Ammon's horn (tissue), 1 donor: Measurements from ENCODE around the gene ADAMTS6.
A peak's percentile ranks its signal among the peaks of the same experiment; 100 is the strongest.
"Not testable (repeated sequence)": the region's sequence is repeated elsewhere in the genome, so short reads cannot be mapped to it uniquely, and the experiment has no call there.

Source experiments
- DNase-seq: peaks from one replicate; pipeline ENCODE4 v3.0.0-alpha.2; 2016; ENCODE audit warnings: low spot score

The ADAMTS6 gene, protein sequence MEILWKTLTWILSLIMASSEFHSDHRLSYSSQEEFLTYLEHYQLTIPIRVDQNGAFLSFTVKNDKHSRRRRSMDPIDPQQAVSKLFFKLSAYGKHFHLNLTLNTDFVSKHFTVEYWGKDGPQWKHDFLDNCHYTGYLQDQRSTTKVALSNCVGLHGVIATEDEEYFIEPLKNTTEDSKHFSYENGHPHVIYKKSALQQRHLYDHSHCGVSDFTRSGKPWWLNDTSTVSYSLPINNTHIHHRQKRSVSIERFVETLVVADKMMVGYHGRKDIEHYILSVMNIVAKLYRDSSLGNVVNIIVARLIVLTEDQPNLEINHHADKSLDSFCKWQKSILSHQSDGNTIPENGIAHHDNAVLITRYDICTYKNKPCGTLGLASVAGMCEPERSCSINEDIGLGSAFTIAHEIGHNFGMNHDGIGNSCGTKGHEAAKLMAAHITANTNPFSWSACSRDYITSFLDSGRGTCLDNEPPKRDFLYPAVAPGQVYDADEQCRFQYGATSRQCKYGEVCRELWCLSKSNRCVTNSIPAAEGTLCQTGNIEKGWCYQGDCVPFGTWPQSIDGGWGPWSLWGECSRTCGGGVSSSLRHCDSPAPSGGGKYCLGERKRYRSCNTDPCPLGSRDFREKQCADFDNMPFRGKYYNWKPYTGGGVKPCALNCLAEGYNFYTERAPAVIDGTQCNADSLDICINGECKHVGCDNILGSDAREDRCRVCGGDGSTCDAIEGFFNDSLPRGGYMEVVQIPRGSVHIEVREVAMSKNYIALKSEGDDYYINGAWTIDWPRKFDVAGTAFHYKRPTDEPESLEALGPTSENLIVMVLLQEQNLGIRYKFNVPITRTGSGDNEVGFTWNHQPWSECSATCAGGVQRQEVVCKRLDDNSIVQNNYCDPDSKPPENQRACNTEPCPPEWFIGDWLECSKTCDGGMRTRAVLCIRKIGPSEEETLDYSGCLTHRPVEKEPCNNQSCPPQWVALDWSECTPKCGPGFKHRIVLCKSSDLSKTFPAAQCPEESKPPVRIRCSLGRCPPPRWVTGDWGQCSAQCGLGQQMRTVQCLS (N-terminal part only)

DNA sequence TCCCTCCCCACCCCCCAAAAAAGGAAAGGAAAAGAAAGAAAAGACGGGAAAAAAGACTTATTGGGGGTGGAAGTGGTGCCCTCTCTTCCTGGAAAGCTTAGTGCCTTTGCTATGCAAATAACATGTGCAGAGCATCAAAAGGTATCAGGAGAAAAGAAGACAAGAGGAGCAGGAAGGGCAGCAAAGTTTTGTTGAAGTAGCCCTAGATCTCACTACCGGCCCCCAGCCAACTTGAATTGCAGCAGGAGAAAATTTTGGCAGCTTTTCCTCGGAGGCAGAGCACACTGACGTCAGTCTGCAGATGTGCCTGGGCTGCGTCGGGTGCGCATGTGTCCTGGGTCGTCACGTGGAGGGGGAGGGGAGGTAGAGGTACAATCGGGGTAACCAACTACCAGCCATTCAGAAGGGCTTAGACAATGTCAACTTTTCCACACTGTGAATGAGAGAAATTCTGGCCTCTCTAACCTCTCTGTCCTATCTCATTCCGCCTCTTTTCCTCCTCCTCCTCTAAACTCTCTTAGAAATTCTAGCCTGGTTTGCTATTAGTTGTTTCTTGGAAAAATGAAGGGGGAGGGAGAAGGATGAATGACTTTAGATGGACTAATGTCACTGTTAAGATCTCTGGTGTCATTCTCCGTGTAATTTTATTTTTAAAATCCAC is at the start of gene ADAMTS6:
Gene ADAMTS6 (minus strand): TSS at position 286 of the 661 bp plus-strand sequence. CDS start 8,247 bp downstream, outside the sequence.
- peak; percentile 92 for DNase-seq

DNA sequence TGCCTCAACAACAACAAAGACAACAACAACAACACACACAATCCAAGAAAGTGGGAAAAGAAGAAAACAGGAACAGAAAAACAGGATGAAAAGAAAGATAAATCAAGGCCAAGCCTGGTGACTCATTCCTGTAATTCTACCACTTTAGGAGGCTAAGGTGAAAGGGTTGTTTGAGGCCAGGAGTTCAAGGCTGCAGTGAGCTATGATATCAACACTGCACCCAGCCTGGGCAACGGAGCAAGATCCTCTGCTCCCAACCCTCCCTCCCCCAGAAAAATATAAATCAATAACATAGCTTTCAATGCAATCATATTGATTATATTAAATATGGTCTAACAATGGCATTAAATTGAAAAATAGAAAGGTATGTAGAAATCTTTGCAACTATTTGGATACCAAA is 49.2 kb upstream of the ADAMTS6 start:
- no peak for DNase-seq

DNA sequence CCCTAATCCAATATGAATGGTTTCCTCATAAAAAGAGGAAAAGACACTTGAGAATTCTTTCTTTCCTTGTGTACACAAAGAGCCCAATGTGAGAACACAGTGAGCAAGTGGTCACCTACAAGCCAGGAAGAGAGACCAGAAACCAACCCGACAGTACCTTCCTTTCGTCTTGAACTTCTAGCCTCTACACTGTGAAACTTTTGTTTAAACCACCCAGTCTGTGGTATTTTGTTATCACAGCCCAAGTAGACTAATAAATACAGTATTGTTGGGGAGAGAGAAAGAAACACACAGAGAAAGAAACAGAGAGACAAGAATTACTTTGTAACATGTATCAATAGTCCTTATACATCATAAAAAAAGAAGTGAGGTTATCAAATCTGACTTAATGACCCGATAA is 44.0 kb upstream of the ADAMTS6 start:
- no peak for DNase-seq

DNA sequence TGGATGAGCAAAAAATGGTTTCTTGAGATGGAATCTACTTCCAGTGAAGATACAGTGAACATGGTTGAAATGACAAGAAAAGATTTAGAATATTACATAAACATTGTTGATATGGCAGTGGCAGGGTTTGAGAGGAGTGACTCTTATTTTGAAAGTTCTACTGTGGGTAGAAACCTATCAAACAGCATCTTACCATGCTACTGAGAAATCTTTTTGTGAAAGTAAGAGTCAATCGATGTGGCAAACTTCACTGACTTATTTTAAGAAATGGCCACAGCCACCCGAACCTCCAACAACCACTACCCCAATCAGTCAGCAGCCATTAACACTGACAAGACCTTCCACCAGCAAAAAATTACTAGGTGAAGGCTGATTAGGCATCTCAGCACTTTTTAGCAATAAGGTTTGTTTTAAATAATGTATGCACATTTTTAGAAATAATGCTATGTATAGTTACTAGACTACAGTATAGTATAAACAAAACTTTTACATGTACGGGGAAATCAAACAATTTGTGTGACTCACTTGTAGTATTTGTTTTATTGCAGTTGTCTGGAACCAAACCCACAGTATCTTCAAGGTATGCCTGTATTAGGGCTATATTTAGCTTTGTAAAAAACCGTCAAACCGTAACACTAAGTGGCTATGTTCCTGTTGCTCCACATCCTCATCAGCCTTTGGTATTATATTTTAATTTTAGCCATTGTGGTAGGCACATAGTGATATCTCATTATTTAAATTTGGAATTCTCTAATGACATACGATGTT is 30.6 kb upstream of the ADAMTS6 start:
- no peak for DNase-seq

DNA sequence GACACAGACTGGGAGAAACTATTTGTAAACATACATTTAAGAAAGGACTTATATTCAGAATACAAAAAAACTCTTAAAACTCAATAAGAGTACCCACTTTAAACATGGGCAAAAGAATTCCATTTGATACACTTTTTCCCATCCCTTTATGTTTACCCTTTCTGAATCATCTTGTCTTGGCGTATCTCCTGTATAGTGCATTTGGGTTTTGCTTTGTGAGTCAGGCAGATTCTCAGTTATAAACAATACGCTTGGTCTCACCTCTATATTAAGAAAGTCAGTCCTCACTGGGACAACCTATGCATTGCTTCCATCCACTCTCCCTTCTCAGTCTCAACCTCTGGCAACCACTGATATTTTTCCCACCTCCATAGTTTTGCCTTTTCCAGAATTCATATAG is 27.3 kb upstream of the ADAMTS6 start:
- no peak for DNase-seq

DNA sequence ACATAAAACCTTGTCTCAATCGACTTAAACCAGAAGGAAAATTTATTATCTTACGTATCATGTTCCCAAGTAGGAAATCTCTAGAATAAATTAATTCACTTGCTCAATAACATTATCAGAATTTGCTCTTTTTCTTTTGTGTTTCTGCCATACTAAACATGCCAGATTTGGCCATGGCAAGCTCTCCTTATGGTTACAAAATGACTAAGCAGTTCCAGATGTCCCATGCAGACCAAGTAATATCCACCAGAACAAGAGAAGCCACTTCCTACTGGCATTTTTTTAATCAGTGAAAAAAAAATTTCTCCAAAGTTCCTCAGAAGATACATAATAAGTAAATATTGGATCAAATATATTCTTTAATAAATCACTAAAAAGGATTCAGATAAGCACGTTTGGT is 25.2 kb upstream of the ADAMTS6 start:
- DNase-seq: no peak

DNA sequence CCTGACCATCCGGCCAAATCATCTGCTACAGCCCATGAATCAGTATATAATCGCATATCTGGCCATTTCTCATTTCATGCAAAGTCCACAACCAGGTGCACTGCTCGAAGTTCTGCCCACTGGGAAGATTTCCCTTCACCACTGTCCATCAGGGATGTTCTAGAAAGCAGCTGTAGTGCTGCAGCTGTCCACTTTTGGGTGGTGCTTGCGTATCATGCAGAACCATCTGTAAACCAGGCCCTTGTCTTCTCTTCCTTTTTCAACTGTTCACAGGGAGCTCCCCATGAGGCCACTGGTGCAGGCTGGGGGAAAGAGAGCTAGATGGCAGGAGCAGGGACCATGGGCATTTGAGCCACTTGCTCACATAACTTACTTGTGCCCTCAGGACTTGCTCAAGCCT is 7.4 kb upstream of the ADAMTS6 start:
- no peak for DNase-seq

DNA sequence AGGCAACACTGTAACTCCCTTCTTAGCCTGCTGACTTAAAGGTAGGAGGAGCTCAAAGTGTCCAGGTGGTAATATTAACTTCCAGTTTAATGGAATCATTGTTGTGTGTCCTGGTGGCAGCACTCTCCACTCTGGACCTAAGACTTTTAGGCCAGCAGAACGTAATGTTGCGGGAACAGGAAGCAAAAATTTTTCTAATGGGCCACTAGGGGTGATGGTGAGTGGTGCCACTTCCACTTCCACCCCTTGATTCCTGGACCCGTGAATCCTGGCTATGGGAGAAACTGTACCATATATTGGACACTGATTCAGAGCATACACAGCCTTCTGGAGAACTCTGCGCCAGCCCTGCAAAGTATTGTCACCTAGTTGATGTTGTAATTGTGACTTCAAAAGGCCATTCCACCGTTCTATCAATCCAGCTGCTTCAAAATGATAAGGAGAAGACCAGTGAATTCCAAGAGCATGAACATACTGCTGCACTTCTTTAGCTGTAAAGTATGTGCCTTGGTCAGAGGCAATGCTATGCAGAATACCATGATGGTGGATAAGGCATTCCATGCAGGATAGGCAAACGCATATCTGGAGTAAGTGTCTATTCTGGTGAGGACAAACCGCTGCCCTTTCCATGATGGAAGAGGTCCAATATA is 6.4 kb upstream of the ADAMTS6 start:
- not testable (repeated sequence) for DNase-seq

DNA sequence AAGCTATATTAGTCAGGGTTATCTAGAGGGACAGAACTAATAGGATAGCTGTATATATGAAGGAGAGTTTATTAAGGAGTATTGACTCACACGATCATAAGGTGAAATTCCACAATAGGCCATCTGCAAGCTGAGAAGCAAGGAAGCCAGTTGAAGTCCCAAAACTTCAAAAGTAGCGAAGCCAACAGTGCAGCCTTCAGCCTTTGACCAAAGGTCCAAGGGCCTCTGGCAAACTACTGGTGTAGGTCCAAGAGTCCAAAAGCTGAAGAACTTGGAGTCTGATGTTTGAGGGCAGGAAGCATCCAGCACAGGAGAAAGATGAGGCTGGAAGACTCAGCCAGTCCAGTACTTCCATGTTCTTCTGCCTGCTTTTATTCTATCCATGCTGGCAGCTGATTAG is 5.1 kb upstream of the ADAMTS6 start:
- not testable (repeated sequence) for DNase-seq

DNA sequence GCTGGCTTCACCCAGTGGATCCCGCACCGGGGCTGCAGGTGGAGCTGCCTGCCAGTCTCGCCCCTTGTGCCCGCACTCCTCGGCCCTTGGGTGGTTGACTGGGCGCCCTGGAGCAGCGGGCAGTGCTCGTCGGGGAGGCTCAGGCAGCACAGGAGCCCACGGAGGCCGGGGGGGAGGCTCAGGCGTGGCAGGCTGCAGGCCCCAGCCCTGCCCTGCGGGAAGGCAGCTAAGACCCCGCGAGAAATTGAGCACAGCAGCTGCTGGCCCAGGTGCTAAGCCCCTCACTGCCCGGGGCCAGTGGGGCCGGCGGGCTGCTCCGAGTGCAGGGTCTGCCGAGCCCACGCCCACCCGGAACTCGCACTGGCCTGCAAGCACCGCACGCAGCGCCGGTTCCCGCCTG is 3.7 kb upstream of the ADAMTS6 start:
- DNase-seq: no peak

DNA sequence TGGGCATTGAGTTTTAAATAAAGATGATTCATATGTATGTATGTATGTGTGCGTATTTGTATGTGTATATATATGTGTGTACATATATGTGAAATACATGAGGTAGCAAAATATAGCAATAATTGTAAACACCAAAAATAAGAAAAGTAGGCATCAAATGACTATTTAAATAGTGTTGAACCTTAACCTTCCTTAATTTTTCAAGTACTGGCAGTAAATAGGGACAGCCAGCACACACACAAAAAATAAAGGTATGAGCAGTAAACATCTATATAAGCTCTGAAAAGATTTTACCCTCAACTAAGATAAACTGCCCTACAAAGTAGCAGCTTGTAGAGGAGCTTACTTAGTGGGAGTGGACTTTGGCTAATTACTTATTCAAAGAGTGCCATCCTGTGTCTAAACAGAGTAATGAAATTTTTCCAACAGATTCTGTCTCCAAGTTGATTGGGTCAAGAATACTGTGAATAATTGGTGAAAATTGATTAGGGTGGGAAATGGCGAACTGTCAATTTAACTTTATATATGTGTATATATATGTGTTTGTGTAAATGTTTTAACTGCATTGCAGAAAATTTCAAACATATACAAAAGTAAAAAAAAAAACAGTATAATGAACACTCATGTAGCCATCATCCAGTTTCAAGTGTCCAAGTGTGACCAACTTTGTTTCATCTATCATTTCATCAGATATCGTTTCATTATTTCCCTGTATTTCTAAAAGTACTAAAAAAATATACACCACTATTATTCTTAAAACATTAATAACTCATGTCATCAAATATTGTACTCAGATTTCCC is 2.0 kb upstream of the ADAMTS6 start:
- peak; percentile 76 for DNase-seq

DNA sequence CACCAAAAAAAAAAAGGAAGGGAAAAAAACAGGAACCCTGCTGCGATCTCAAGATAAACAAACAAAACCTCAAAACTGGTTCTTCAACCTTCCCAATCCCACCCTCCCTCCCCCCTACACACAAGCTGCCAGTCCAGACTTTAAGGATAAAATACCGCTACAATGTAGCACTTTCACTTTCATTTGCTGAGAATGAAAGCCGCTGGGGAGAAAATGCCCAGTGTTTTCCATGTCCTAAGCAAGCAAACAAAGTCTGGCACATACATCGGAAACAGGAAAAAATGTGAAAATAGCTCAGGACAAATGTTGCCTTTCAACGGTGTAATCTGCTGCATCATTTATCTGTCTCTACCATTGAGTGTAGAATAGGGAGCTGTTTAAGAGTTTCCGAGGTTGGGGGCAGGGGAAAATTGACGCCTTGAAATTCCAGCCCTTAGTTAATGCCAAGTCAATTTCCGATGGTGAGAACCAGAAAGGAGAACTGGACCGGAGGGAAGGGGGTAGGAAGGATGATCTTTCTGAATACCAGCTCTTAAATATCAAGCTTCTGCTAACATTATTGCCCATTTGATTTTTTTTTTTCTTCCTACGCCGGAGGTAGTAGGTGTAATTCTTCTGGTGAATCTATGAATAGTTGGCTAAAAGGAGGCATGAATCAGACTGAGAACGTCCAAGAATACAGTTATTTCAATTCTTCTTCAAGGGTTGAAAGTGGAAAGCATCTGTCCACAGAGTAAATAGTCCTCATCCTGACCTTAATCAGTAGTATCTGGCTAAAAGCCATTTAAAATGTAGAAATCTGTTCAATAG is 1.2 kb upstream of the ADAMTS6 start:
- DNase-seq: peak; percentile 16

DNA sequence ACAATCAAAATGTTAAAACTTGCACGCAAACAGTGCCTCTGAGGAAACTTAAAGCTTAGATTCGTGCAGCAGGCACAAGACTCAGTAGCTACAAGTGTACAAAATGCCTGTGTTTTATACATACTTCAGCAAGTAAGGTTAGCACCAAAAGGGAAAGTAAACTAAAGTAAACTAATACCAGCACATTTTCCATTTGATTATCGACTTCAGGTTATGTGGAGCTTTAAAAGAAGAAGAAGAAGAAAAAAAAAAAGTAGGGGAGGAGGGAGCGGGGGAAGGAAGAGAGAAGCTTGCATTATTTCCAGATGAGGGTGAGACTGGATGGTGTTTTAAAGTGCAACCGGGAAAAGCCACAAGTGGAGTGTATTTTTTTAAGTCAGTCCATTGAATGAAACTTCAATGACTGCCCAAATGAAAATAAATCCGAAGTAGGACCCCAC is 596 bp upstream of the ADAMTS6 start:
- peak; percentile 40 for DNase-seq

DNA sequence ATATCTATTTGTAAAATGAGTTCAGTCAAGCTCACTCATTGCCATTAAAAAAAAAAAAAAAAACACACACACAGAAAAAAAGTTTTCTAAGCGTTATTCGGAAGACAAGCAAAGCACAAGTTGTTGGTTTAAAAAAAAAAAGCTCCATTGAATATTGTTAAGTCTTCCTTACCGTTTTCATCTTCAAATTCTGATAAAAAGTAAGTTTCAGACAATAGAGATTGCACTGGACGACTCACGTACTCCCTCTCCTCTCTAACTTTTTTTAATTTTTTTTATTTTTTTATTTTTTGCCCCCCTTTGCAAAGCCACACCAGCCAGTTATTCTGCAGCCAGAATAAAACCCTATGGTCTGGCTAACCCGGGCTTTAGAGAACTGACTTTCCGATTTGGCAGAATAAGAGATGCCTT is 544 bp downstream of the ADAMTS6 start:
- DNase-seq: no peak

DNA sequence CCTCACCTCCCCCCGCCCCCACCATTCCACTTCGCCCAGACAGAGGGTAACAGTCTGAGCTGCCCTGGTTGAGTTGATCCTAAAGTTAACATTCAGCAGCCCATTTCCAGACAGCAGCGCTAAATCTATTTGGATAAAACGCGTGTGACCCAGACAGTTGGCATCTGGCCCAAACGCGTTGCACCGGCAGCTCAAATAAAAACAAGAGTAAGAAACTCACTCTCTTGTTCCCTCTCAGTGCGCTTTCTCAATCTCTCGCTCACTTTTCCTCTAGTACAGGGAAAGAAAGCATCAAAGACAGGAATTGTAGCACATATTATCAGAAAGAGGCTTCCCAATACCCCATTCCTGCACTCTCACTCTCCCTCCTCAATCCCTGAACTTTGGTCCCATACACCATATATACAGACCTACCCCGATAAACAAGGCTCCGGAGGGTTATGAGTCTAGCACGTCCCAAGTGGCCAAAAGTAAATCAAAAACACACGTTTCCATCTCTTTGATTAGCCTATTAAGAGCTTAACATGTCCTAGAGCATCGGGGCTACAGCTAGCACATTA is 1.3 kb downstream of the ADAMTS6 start:
- DNase-seq: peak; percentile 65

DNA sequence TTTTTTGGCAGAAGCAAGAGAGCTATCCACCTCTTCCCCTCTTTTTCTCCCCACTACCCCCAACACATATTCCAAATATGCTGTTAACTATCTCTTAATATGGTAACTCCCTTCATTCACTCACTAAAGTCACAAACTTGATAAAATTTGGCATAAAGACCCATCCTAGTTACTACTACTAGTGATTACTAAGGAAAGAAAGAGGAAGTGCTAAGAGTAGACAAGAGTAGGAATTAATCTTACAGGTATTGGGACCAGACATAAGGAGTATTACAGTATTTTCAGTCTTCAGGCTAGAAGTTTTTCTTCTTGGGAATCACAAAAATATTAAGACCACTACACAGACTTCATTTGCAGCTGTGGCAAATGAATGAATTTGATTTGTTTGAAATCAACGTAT is 2.2 kb downstream of the ADAMTS6 start:
- DNase-seq: no peak

DNA sequence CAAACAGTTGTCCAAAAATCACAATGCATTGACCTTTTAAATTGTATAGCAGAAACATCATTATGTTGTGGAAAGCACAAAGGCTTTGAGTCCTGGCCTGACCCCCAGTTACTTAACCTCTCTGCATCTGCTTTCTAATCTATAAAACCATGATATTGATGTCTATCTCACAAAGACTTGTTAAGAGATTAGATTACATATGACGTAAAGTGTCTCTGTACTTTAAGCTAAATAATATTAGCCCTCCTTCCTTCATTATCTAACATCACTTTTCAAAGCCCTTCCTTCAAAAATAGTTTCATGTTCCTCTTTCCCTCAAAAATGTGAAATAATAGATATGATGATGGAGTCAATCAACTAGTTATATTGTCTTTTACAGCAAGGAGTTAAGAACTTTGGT is 3.4 kb downstream of the ADAMTS6 start:
- DNase-seq: no peak

DNA sequence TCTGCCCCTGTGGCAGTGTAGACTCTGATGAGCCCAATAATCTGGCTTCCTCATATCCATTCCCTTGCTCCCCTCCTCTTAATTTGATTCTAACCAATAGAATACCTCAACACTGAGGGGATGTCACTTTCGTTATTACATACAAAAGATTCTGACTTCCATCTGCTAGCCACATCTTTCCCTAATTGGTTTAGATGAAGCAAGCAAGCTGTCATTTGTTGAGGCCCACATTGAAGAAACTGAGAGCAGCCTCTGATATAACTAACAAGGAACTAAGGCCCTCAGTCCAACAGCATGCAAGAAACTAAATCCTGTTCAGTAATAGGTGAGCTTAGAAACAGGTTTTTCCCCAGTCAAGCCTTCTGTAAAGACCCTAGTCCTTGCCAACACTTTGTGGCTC is 5.8 kb downstream of the ADAMTS6 start:
- DNase-seq: no peak

DNA sequence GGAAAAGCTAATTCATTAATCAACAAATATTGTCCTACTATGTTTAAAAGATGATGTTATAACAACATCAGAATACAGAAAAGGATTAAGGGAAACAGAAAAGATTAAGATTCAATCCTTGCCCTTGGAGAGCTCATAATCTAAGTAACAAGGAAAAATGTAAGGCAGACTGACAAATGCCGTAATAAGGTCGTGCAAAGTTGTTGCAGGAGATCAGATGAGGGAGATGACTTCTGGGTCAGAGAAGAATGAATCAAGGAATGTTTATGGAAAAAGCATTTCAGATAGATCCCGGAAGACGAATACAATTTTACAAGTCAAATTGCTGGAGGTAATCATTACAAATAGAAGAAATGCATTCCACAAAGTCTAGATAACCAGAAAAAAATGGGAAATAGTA is 6.4 kb downstream of the ADAMTS6 start:
- no peak for DNase-seq
